GM21367 (cell line): ENCODE data around the gene ZNF638.

Experiments used
- ATAC-seq: cut with Tn5 transposase; IDR thresholded peaks from one replicate; pipeline ENCODE4 v1.9.1; 2021; ENCODE audit not compliant: unreplicated experiment

Gene ZNF638

DNA sequence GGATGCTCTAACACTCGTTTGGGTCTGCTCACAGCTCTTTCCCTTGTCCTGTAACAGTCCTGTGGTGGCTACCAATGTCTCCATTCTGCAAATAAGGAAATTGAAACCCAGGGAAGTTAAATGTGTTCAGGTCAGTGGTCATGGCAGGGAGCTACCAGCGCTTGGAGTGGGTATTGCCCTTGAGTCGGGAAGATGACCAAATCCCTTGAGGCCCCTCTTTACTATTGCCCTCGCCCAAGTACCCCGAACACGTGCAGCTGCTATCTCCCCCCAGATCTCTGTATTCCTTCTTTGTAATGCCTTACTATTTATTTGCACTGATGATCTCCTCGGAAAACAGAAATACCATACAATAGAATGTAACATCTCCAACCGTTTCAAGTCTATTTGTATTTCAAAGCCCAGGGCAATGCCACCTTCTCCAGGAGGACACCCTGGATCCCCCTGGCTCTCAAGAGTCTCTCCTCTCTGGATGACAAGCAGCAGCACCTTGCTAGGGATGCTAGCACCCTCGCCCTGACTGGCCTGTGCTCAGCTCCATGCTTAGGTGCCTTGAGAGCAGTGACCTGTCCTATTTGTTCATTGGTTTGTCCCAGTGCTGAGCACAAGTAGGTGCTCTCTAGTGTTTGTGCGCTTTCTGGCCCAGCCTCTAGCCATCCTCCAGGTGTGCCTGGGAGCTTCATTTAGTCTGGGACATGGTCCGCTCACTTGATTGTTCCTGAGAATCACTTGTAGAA is 136.9 kb downstream of the ZNF638 start:
- ATAC-seq, result no peak

DNA sequence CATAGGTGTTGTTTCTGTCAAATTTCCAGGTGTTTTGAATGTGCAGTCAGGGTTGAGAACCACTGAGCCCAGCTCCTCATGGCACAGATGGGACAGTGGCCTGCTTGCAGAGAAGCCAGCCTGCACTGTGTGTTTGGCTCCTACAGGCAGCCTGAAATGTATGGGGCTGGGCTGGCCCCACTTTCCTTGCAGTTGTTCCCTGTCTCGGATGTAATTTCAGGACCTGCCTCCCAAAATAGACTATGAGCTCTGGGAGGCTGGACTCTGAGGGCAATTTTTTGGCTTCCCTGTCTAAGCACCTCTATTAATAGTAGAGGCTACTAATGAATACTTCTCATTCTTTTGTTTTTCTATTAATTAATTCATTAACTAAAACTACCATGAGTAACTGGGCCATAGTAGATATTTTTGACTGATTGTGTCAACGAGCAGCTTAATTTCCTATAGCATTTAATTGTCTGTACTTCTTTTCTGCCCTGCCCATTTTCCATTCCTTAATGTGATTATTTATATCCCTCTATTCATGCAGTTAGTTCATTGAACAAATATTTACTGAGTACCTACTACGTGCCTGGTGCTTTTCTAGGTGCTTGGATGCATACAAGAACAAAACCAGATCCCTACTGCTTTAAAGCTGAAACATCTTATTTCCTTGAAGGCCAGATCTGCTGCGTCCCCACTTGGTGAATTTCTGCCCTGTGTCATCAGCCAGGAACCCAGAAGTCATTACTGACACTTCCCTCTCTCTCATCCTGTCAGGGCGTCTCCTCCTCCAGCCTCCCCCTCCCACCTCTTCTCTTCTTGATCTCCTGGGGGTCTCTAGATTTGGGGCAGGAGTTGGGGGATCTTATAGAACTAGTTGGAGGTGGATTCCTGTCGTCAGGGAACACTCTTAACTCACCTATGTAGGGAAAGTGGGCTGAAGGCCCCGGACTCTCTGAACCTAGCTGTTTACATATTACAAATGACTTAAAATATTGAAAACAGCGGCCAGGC is 138.1 kb downstream of the ZNF638 start:
- no peak for ATAC-seq

DNA sequence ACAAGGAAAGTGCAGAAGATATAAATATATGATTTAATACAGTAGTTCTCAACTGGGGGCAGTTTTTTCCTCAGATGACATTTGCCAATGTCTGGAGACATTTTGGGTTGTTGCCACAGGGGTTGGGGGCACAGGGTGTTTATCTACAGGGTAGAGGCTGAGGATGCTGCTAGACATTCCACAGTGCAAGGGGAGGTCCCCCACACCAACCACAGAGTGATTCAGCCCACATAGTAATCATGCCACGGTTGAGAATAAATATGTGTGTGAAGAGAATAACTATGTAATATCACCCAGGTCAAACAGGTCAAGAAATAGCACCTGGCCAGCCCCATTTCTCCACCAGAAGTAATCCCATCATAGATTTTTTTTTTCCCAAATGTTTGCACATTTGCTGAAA is 139.7 kb downstream of the ZNF638 start:
- no peak for ATAC-seq

DNA sequence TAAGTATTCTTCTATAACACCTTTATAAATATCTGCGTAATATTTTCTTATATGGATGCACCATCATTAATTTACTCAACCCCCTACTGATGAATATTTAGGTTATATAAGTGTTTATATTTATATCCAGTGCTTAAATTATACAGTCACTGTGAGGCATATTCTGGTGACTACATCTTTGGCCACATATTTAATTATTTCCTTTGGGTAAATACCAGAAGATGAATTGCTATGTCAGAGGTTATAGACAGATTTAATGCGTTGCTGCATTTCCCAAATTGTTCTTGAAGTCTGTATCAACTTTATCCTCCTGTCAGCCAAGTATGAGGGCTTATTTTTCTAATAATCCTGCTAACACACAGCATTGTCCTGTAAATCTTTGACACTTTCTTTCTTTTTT is 140.4 kb downstream of the ZNF638 start:
- no peak for ATAC-seq

DNA sequence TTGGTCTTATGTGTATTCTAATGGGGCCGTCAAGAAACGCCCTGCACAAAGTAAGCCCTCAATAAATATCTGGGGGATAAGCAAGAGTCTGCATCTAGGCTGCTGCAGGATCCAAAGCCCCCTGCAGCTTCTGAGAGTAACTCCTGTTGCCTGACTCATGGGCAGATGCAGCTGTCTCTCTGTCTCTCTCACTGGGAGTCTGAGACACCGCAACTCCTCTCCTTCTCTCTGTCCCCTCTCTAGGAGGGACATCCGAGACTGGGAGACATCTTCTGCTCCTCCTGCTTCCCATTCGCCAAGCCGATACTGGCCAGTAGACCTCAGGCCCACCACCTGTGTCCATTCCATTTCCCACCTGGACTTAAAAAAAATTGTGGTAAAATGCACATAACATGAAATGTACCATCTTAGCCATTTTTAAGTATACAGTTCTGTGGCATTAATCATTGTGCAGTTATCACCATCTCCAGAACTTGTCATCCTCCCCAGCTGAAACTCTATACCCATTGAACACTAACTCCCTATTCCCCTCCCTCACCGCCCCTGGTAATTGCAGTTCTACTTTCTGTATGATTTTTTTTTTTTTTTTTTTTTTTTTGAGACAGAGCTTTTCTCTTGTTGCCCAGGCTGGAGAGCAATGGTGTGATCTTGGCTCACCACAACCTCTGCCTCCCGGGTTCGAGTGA is 141.9 kb downstream of the ZNF638 start:
- no peak for ATAC-seq

DNA sequence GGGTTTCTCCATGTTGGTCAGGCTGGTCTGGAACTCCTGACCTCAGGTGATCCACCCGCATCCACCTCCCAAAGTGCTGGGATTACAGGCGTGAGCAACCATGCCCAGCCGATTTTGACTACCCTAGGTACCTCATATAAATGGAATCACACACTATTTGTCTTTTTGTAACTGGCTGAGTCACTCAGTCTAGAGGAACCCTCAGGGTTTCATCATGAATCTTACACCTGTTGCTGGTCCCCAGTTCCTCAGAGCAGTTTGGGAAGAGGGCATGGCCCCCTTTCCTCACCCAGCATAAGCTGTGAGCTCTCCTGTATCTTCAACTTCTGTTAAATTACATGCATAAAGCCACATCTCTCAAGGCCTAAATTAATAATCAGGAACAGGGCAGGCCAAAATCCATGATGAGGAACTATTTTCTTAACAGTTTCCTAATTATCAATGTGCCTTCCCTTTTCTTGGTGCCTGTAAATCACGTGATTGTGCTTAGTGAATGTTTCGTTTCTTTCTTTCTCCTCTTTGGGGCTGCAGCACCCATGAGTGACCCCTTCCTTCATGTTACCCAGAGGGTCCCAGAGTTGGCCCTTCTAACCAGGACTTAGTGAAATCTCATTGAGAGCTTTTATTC is 142.6 kb downstream of the ZNF638 start:
- ATAC-seq, result no peak

DNA sequence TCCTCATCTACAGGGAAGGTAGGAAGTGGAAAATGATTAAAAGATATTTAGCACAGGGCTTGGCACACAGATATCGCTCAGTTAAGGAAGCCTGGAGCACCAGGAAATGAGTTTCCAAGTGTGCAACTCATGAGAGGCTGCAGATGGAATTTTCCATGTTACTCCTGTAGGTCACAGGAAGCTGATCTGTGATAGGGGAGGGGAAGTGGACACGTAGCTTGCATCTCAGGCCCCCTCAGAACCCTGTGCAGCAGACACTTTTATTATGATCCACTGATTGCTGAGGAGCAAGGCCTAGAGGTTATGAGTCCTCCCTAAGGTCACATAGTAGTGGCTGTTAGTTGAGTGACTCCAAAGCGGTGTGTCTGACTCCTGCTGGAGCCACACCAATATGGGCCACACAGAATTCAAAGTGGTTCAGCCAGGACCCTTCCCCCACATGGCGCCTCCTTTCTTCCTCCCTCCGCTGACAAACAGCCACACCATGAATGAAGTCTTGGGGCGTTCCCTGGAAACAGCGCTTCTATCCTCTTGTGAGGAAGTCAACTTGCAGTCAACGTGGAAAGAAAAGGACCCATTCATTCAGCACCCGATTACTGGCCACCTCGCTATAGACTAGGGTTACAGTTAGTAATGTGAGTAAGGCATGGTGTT is 143.3 kb downstream of the ZNF638 start:
- ATAC-seq, result no peak

DNA sequence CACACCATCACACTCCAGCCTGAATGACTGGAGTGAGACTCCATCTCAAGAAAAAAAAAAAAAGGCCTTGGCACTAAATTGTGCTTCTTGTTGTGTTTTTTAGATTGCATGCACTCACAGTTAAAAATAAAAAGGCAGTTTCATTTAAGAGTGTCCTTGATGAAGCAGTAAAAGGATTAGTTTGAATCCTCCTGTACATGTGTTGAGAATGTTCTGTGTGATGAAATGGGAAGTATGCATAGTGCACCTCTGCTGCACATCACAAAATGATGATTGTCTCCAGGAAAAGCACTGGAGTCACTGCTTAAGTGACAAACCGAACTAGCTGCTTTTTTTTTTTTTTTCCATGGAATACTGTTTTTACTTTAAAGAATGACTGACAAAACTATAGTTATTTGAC is 144.9 kb downstream of the ZNF638 start:
- ATAC-seq, result no peak

DNA sequence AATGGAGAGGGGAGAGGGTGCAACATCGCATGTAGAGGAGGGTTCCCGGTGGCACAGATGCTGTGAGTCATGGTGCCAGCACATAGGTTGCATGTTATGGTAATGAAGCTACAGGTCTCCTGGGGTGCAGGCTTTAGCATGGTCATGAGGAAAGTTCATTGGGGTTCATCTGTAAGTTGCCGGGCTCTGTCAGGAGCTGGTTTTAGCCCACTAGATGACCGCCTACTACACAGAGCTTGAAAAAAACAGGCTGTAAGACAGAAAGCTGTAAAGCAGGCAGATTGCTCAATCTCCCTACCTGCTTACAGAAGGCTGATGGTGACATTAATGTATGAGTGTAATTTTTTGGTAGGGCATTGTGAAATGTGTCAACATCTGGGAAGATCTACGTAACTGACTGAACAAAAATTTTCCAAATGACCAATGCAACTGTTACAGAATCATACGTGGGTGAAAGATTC is 145.7 kb downstream of the ZNF638 start:
- no peak for ATAC-seq

DNA sequence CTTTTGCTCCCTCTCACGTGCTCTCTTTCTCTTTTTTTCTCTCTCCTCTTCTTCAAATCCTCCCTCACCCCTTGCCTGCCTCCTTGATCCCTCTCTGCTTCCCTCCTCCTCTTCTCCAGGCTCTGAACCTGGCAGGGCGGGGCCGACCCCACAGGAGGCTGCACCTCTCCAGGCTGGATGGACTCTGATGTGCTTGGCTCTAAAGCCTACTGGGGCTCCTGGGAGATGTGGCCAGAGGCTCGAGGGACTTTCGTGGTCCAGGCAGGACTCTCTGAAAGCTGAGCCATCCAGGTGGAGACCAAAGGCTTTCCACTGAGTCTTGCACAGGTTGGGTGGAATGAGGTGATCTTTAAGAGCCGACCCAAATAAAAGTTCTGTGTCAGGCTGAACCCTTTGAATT is 147.2 kb downstream of the ZNF638 start:
- no peak for ATAC-seq

DNA sequence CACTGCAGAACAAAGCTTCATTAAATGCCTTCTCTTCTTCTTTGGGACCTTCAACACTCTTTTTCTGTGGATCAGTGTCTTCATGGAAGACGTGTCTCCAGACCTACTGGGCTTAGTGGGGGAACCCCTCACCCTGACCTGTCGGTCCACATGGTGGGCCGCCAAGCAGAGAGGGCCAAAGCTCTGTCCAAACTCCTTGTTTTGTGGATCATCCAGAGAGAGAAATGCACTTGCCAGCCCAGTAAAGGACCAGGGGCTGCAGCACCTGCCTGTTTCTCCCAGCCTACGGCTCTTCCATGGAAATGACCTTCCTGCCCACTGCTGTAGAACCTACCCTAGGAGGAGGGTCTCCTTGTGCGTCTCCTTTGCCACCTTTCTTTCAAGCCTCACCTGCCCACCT is 147.7 kb downstream of the ZNF638 start:
- no peak for ATAC-seq

DNA sequence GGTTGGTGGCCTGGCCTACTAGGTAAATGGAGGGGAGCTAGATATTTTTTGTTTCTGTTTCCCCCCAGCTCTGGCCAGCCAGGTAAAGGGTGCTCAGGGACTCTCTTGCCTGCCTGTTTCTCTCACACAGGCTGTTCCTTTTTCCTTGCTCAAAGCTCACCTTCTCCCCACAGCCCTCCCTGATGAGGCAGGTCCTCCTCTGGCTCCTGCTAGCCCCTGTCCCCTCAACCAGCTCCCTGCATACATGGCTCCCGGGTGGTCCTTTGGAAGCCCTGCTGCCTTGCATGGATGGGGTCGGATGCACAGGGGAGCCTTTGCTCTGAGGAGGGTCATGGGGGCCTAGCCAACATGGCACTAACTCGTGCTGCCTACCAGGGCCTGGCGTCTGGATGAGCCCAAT is 149.5 kb downstream of the ZNF638 start:
- no peak for ATAC-seq

DNA sequence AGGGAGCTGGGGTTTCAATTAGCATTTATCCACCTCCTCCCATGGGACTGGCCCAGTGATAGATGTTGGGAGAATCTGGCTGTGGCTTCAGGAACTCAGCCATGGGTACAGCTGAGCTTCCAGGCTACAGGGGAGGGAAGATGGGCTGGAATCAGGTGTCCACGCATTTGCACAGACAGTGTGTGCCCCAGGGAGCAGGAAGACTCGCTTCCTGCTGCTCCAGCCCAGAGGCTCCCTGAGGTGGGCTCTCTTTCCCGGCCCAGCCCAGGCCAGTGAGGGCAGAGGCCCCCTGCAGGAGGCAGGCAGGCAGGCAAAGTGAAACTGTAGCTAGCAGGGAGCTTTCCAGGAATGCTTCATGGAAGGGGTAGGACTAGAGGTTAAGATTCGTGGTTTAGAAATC is 150.5 kb downstream of the ZNF638 start:
- ATAC-seq, result no peak

DNA sequence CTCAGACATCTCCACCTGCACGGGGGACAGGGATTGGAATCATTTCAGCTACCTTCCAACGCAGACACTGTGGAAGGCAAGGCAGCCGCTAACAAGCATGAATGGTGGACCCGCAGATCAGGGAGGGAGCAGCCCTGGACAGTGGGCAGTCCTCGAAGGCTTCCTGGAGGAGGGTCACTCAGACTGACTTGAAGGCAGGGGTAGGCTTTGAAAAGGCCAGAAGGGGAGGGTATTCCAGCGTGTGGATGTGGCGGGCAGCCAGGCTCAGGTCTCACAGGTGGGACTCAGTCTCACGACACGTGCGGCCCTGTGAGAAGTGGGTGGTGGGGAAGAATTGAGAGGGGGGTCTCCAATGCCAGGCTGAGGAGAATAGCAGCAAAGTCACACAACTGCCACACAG is 151.7 kb downstream of the ZNF638 start:
- no peak for ATAC-seq

DNA sequence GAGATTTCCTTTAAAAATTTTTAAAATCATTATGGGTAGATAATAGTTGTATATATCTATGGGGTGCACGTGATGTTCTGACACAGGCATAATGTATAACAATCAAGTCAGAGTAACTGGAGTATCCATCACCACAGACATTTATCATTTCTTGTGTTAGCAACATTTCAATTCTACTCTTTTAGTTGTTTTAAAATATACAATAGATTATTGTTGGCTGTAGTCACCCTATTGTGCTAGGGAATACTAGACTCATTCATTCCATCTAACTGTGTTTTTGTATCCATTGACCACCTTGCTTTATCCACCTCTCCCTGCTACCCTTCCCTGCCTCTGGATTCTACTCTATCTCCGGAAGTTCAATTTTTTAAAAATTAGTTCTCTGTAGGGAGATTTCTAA is 152.8 kb downstream of the ZNF638 start:
- ATAC-seq, result no peak
